Nucleus accumbens (tissue), 56 donors: Measurements from ENCODE around the gene POTEH.
"Not testable (repeated sequence)": the region's sequence is repeated elsewhere in the genome, so short reads cannot be mapped to it uniquely, and the experiment has no call there.

Source experiments
- DNase-seq, 56 donors: peaks; one replicate each; lab custom pipeline; 2025; lab: John Stamatoyannopoulos, UW

POTEH gene

GRCh38 chr22:15689749-15690125 is at the start of gene POTEH:
POTEH (plus strand) TSS chr22:15690026; CDS start chr22:15690078, 52 bp downstream.
- DNase-seq = not testable (repeated sequence)

GRCh38 chr22:15642288-15642861 is 47.5 kb upstream of the POTEH start:
- DNase-seq = not testable (repeated sequence)

GRCh38 chr22:15651954-15652353 is 37.9 kb upstream of the POTEH start:
- DNase-seq = not testable (repeated sequence)

GRCh38 chr22:15652738-15653137 is 37.1 kb upstream of the POTEH start:
- DNase-seq = not testable (repeated sequence)

- DNase-seq = not testable (repeated sequence)
Observed at GRCh38 chr22:15653241-15653640, 36.6 kb upstream of the POTEH start.

GRCh38 chr22:15661102-15661501 is 28.7 kb upstream of the POTEH start:
- not testable (repeated sequence) for DNase-seq

- not testable (repeated sequence) for DNase-seq
Observed at GRCh38 chr22:15664682-15665081, 25.1 kb upstream of the POTEH start.

GRCh38 chr22:15665478-15665877 is 24.3 kb upstream of the POTEH start:
- DNase-seq = not testable (repeated sequence)

- not testable (repeated sequence) for DNase-seq
Observed at GRCh38 chr22:15669430-15669829, 20.4 kb upstream of the POTEH start.

- not testable (repeated sequence) for DNase-seq
Observed at GRCh38 chr22:15679702-15680101, 10.1 kb upstream of the POTEH start.

- not testable (repeated sequence) for DNase-seq
Observed at GRCh38 chr22:15684115-15684514, 5.7 kb upstream of the POTEH start.

- DNase-seq = not testable (repeated sequence)
Observed at GRCh38 chr22:15684695-15685094, 5.1 kb upstream of the POTEH start.

GRCh38 chr22:15685641-15686040 is 4.2 kb upstream of the POTEH start:
- not testable (repeated sequence) for DNase-seq

GRCh38 chr22:15687086-15687485 is 2.7 kb upstream of the POTEH start:
- DNase-seq = not testable (repeated sequence)

- not testable (repeated sequence) for DNase-seq
Observed at GRCh38 chr22:15687676-15688075, 2.1 kb upstream of the POTEH start.

GRCh38 chr22:15688090-15688489 is 1.7 kb upstream of the POTEH start:
- not testable (repeated sequence) for DNase-seq

- DNase-seq = not testable (repeated sequence)
Observed at GRCh38 chr22:15689012-15689748, 646 bp upstream of the POTEH start.

GRCh38 chr22:15713600-15713999 is 23.8 kb downstream of the POTEH start:
- not testable (repeated sequence) for DNase-seq

- DNase-seq = not testable (repeated sequence)
Observed at GRCh38 chr22:15714125-15714524, 24.3 kb downstream of the POTEH start.

- not testable (repeated sequence) for DNase-seq
Observed at GRCh38 chr22:15721884-15722283, 32.1 kb downstream of the POTEH start.

GRCh38 chr22:15729209-15729917 is 39.5 kb downstream of the POTEH start:
- not testable (repeated sequence) for DNase-seq
